Erythroblast (primary cell): ENCODE results near the gene LY6G5B.

Experiments
- DNase-seq, 2 experiments: peaks; one replicate each; lab custom pipeline; 2025; lab: John Stamatoyannopoulos, UW
- GATA1 ChIP-seq: IDR thresholded peaks from 2 replicates; pipeline ENCODE4 v1.6.1; 2011; ENCODE audit warnings: low read depth, mild to moderate bottlenecking, control low read depth, low read length, moderate library complexity
- POLR2A ChIP-seq: IDR thresholded peaks from 2 replicates; pipeline ENCODE4 v1.6.1; 2011; ENCODE audit warnings: mild to moderate bottlenecking, low read length

The LY6G5B gene

GRCh38 chr6:31680226-31681134 lies 10.7 kb downstream of the LY6G5B start, which contains the start of gene LY6G5C:
TSS of gene LY6G5C (minus strand) at chr6:31681067. CDS start at chr6:31680373, 694 bp downstream.
- peak; percentile 81 to 89 for DNase-seq
- TF ChIP-seq GATA1: no peak
- TF ChIP-seq POLR2A: no peak

- peak; percentile 32 to 49 for DNase-seq
- TF ChIP-seq POLR2A: peak; percentile 15
- TF ChIP-seq GATA1: no peak
Observed at GRCh38 chr6:31681135-31681671, 11.4 kb downstream of the LY6G5B start.

DNA sequence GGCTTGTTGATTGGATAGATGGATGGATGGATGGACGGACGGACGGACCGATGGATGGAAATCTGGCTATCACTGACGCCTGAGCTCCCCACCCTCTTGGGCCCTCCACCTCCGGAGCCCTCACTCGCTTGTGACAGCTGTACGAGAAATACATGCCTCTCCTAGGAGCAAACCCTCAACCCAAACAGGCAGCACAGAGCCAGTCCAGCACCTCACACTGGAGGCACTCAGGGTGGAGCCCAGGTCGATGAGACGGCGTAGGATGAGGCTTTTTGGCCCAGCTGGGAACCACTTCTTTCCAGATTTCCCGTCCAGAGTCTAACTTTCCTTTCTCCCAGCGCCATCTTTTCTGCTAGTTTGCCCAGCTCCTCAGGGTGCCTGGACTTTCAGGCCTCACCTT lies 13.8 kb downstream of the LY6G5B start:
- no peak for TF ChIP-seq POLR2A
- TF ChIP-seq GATA1: no peak
- DNase-seq: no peak

- TF ChIP-seq POLR2A (no peak), GATA1 (no peak)
Observed at GRCh38 chr6:31686483-31686882, 16.7 kb downstream of the LY6G5B start.

DNA sequence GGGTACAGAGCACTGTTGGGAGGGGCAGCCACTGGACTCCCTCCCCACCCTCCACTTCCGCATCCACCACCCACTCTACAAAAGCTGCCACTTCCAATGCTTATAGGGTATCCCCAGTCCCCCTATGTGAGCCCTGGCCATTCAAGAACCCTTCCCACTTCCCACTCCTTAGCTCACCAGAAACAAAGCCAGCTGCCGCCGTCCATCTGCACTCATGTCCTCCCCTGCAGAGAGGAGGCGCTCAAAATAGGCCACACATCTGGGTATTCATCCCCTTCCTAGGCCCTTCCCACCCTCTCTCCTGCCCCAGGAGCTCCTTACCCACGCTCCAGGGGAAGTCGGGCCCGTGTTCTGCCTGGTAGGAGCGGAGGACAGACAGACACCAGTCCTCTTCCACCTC lies 17.5 kb downstream of the LY6G5B start:
- DNase-seq: no peak
- TF ChIP-seq POLR2A (no peak), GATA1 (no peak)

More at GRCh38 chr6:31686483-31686882, 16.7 kb downstream of the LY6G5B start:
- DNase-seq: peak; percentile 72 to 78

DNA sequence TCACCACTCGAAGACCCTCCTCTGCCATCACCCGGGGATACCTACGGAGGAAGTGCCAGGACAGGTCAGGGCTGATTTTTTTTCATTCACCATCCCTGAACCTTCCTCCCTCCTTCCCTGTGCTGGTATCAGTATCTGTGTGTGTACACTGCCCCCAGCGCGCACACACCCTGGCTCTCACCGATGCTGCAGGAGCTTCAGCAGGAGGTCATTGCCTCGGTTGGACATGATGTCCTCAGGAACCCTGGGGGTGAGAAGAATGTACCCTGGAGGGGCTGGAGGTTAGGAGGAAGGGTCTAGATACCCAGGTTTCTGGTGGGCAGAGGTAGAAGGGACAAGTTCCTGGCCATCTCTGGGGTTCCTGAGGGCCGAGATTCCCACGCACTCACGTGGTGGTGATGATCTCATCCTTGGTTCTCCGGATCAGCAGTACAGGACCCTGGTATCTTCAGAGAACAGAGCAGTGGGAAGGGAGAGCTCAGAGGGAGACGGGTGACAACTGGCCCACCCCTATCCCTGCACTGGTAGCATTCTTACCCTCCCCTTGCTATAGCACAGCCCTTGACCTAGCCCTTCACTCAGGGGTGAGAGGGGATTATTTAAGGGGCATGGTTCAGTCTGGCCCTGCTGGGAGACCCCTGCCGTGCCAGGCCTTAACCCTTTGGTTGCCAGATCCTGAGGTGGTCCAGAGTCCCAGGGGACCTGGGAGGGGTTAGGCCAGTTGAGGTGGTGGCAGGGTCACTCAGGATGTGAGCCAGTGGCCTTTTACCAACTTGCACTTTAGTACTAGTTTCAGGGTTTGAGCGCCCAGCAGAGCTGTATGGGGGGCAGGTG lies 18.3 kb downstream of the LY6G5B start:
- TF ChIP-seq POLR2A: no peak
- no peak for TF ChIP-seq GATA1
- DNase-seq: no peak

GRCh38 chr6:31689249-31690110 lies 19.7 kb downstream of the LY6G5B start:
- peak in 1 of 2 experiments; percentile 30 for DNase-seq
- TF ChIP-seq GATA1: no peak
- no peak for TF ChIP-seq POLR2A

DNA sequence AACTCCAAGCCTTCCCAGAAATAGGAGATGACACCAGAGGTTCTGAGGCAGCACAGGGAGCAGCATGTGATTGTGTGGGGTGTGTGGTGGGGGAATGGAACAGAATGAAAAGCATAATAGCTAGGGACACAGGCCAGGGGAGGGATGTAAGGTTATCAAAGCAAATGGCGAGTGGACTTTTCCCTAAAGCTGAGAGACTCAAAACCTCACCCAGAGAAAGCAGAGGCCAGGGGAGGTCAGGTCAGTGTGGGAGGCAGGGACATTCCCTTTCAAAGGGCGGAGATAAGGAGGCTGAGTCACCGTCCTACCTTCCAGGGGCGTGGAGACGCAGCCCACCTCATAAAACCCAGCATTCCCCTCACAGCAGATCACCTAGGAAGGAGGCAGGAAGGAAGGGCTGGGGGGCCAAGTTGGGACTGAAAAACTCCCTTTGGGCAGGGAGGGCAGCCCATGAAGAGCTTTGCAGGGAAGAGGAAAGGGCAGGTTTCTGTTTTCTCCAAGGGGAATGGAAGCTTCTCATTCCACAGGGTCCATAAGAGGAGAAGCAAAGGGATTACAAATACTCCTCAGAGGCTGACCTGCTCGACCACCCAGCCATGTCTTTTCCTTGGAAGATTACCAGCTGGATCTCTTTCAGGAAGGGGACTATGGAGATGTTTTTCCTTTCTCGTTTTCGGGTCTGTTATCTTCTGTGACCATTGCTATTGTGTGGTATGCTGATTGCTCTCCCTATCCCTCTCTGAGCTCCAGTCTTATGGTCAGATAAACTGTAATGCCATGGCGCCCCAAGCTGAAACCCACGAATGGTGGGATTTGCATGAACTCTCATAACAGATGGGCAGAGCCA lies 20.7 kb downstream of the LY6G5B start:
- no peak for TF ChIP-seq POLR2A
- DNase-seq: peak; percentile 60 to 82

GRCh38 chr6:31691078-31691463 lies 21.3 kb downstream of the LY6G5B start:
- DNase-seq: no peak
- TF ChIP-seq POLR2A (no peak), GATA1 (no peak)

DNA sequence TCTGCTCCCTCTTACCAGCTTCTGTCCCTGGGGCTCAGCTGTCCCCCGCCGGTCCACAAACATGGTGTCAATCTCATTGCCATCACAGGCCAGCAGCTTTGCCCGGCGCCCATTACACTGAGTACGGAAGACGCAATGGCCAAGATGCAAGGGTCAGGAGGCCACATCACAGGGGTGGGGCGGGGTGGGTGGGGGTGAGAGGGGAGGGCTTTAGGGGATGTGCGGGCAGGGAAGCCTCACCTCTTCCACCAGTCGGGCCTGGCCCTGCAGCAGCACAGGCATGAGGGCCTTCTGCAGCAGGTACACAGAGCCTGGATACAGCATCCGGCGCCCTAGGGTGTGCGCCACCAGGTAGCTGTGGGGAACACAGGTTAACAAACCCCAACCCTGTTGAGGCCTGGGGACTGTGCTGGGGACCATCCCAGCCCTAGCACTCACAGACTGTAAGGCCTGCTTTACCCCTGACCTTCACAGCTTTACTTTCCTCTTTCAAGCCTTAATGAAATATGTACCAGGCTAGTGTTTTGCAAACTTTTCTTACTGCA lies 21.9 kb downstream of the LY6G5B start:
- no peak for DNase-seq
- TF ChIP-seq GATA1: no peak
- TF ChIP-seq POLR2A: no peak

DNA sequence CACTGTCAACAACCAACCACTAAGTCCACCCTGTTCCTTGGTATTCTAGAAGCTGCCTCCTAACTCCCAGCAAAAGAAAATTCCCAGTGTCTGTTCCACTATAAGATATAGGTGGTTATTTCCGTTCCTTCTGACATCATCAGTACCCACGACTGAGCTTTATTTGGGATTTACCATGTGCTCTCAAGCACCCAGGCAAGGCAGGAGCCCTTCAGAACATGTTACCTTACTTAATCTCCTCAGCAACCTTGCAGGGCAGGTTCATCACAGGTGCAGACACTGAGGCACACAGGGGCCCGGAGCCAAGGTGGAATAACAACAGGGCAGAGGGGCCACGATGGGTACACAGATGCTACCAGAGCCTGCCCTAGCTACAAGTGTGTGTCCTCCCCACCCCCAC lies 22.6 kb downstream of the LY6G5B start:
- DNase-seq: no peak
- no peak for TF ChIP-seq GATA1
- TF ChIP-seq POLR2A: no peak

- TF ChIP-seq GATA1 (no peak), POLR2A (no peak)
- no peak for DNase-seq
Observed at GRCh38 chr6:31692886-31693285, 23.1 kb downstream of the LY6G5B start.
